SU-DHL-6 (cell line): ENCODE data around the gene FUS.

ENCODE experiments used
- H2AFZ ChIP-seq: fragments of 200-600 bp; sonication (generic); 2 replicates; pipeline ENCODE4 v1.6.1; 2014; ENCODE audit warnings: low read depth, mild to moderate bottlenecking, moderate library complexity, mixed read lengths, antibody characterized with exemption, low read length; ENCODE audit not compliant: severe bottlenecking
- H3F3A ChIP-seq: fragments of 200-600 bp; shearing (Covaris generic); 2 replicates; pipeline ENCODE4 v1.6.0; 2016; ENCODE audit warnings: antibody characterized with exemption, mild to moderate bottlenecking; ENCODE audit not compliant: insufficient read depth
- H3K27ac ChIP-seq: fragments of 200-600 bp; sonication (generic); 2 replicates; pipeline ENCODE4 v1.5.1; 2016; ENCODE audit warnings: low read depth, mild to moderate bottlenecking, low read length, moderate library complexity, mixed read lengths
- H3K27me3 ChIP-seq: fragments of 200-600 bp; sonication (generic), shearing (Covaris generic); 2 replicates; pipeline ENCODE4 v1.6.0; 2014; ENCODE audit warnings: mild to moderate bottlenecking, low read length
- H3K36me3 ChIP-seq: fragments of 200-600 bp; sonication (generic); 2 replicates; pipeline ENCODE4 v1.6.1; 2014; ENCODE audit warnings: mild to moderate bottlenecking, low read length, mixed read lengths
- H3K4me2 ChIP-seq: fragments of 300-600, 200-600 bp; shearing (Covaris generic), sonication (generic); 2 replicates; pipeline ENCODE4 v1.6.0; 2014; ENCODE audit warnings: low read length, low read depth, mild to moderate bottlenecking; ENCODE audit not compliant: poor library complexity, severe bottlenecking
- H3K4me3 ChIP-seq: fragments of 200-600 bp; sonication (generic); 2 replicates; pipeline ENCODE4 v1.5.1; 2014; ENCODE audit warnings: antibody characterized with exemption, low read length, mild to moderate bottlenecking, mixed read lengths; ENCODE audit not compliant: insufficient read depth, poor library complexity, severe bottlenecking
- H3K79me2 ChIP-seq: fragments of 200-600 bp; sonication (generic); 2 replicates; pipeline ENCODE4 v1.6.1; 2014; ENCODE audit warnings: mild to moderate bottlenecking, low read length, moderate library complexity; ENCODE audit not compliant: insufficient read depth
- H3K9ac ChIP-seq: fragments of 200-600 bp; sonication (generic); 2 replicates; pipeline ENCODE4 v1.7.0; 2014; ENCODE audit warnings: mild to moderate bottlenecking, low read length
- H3K9me2 ChIP-seq: fragments of 200-600 bp; sonication (generic); replicated peaks from 2 replicates; pipeline ENCODE4 v1.6.1; 2014; ENCODE audit warnings: low read length; ENCODE audit not compliant: insufficient read depth
- H3K9me3 ChIP-seq: fragments of 200-600 bp; sonication (generic); 2 replicates; pipeline ENCODE4 v1.6.1; 2014; ENCODE audit warnings: low read length, mixed read lengths; ENCODE audit not compliant: insufficient read depth
- H4K20me1 ChIP-seq: fragments of 200-600 bp; sonication (generic); 2 replicates; pipeline ENCODE4 v1.6.1; 2014; ENCODE audit warnings: low read depth, mild to moderate bottlenecking, antibody characterized with exemption, low read length, moderate library complexity, mixed read lengths
- CTCF ChIP-seq: fragments of 200-600 bp; sonication (generic); IDR thresholded peaks from one replicate; pipeline ENCODE4 v1.5.1; 2017; ENCODE audit warnings: antibody characterized with exemption, mild to moderate bottlenecking, low read length, moderate library complexity; ENCODE audit not compliant: insufficient read depth, poor library complexity, severe bottlenecking
- EZH2phosphoT487 ChIP-seq: fragments of 200-600 bp; sonication (generic), shearing (Covaris generic); conservative IDR thresholded peaks from 2 replicates; pipeline ENCODE4 v1.6.1; 2018; ENCODE audit warnings: mild to moderate bottlenecking, antibody characterized with exemption, low read length, moderate library complexity, mixed read lengths

Gene FUS

GRCh38 chr16:31179747-31180459 is at the start of gene FUS:
FUS (plus strand) TSS chr16:31180139; CDS start chr16:31180215, 76 bp downstream.
- peak within 1 kb of the TSS; percentile 97 for H3K4me3 ChIP-seq
- H3K9me3 ChIP-seq = no peaks in the 10 kb centered on the region
- H2AFZ ChIP-seq = peak within 1 kb of the TSS; percentile 86
- H4K20me1 ChIP-seq = peaks cover 32% of the 10 kb centered on the region
- H3K9me2 ChIP-seq = no peaks in the 10 kb centered on the region
- H3K9ac ChIP-seq = peak within 1 kb of the TSS; percentile 93
- TF ChIP-seq EZH2phosphoT487 (no peak), CTCF (no peak)
- H3K27ac ChIP-seq = peak within 1 kb of the TSS; percentile 89
- peaks cover 36% of the 10 kb centered on the region for H3K36me3 ChIP-seq
- H3K4me2 ChIP-seq = peak within 1 kb of the TSS; percentile 82
- no peaks in the 10 kb centered on the region for H3F3A ChIP-seq
- no peaks in the 10 kb centered on the region for H3K27me3 ChIP-seq
- H3K79me2 ChIP-seq = peaks cover 51% of the 10 kb centered on the region

- Histone ChIP-seq H3K4me3 (no peak overlapping the region), H3K9me3 (no peaks in the 10 kb centered on the region), H3K4me2 (no peak overlapping the region), H3K79me2 (no peaks in the 10 kb centered on the region), H3K9me2 (no peaks in the 10 kb centered on the region), H3F3A (no peaks in the 10 kb centered on the region), H3K9ac (no peak overlapping the region), H2AFZ (no peak overlapping the region), H4K20me1 (no peaks in the 10 kb centered on the region), H3K27me3 (no peaks in the 10 kb centered on the region), H3K36me3 (no peaks in the 10 kb centered on the region), H3K27ac (no peak overlapping the region)
- TF ChIP-seq EZH2phosphoT487 = no peak
- TF ChIP-seq CTCF = no peak
Measured at GRCh38 chr16:31130336-31130891, 49.5 kb upstream of the FUS start.

- no peak overlapping the region for H3K27ac ChIP-seq
- TF ChIP-seq EZH2phosphoT487 (no peak), CTCF (no peak)
- H3K79me2 ChIP-seq = no peaks in the 10 kb centered on the region
- H3K9me3 ChIP-seq = no peaks in the 10 kb centered on the region
- no peaks in the 10 kb centered on the region for H4K20me1 ChIP-seq
- no peak overlapping the region for H2AFZ ChIP-seq
- H3K4me3 ChIP-seq = no peak overlapping the region
- H3K4me2 ChIP-seq = no peak overlapping the region
- no peaks in the 10 kb centered on the region for H3F3A ChIP-seq
- H3K9ac ChIP-seq = no peak overlapping the region
- H3K36me3 ChIP-seq = no peaks in the 10 kb centered on the region
- no peaks in the 10 kb centered on the region for H3K27me3 ChIP-seq
- no peaks in the 10 kb centered on the region for H3K9me2 ChIP-seq
Measured at GRCh38 chr16:31130899-31131298, 49.0 kb upstream of the FUS start.
